ENCODE measurements around the gene PTPRT. TPM values are rescaled to one million over a fixed set of nuclear protein-coding genes. Genes with fewer than 3 reads are reported as not detected.

PTPRT gene
- polyA plus RNA-seq, 1 of the 3 experiments (the other 2 are of a cell fraction), result not detected

DNA sequence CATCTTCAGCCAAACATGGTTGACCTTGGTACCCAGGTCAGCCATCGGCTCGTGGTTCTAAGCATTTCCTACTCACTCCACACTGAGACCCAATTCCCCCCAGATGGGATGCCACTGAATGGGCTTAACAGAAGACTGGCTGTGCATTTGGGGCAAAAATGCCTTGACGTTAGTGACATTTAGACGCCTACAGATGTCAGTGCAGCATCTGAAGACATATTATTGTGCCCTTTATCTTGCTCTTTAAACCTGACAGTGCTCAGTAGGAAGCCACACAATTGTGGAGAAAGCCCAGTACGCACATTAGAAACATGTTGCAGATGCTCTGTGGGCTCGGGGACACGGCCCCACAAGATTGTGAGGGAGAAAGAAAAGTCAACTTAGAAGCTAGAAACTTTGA is 414.7 kb downstream of the PTPRT start:
- 20% methylated on average over 7 of the region's 7 CpGs for WGBS (ENCODE audit: low lambda C conversion rate)
- TF ChIP-seq, protein P1, sequence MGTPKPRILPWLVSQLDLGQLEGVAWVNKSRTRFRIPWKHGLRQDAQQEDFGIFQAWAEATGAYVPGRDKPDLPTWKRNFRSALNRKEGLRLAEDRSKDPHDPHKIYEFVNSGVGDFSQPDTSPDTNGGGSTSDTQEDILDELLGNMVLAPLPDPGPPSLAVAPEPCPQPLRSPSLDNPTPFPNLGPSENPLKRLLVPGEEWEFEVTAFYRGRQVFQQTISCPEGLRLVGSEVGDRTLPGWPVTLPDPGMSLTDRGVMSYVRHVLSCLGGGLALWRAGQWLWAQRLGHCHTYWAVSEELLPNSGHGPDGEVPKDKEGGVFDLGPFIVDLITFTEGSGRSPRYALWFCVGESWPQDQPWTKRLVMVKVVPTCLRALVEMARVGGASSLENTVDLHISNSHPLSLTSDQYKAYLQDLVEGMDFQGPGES (IDR thresholded peaks at IDR 0.05; ENCODE audit: low read depth, low read length), result no peak
- TF ChIP-seq GABPA (IDR thresholded peaks at IDR 0.05; ENCODE audit: low read depth), result no peak
- no peaks in the 10 kb centered on the region for H3K9me3 ChIP-seq
- H3K36me3 ChIP-seq (replicated peaks in 1 of 2; ENCODE audit: control insufficient read depth in 1 of 2, insufficient read depth in 2 of 2, low read length in 1 of 2), result no peaks in the 10 kb centered on the region
- no peaks in the 10 kb centered on the region for H3F3A ChIP-seq (replicated peaks; ENCODE audit: insufficient read depth)
- H4K20me1 ChIP-seq (ENCODE audit: insufficient read depth), result no peaks in the 10 kb centered on the region
- H3K9me2 ChIP-seq, result no peaks in the 10 kb centered on the region
- H3K27ac ChIP-seq (ENCODE audit: low read depth in 2 of 2, low read length in 1 of 2), result no peak overlapping the region
- ChIA-PET CTCF (no interaction called here), POLR2A (no interaction called here)
- H2AFZ ChIP-seq (ENCODE audit: low read depth), result no peak overlapping the region
- no peak overlapping the region for H3K4me3 ChIP-seq (ENCODE audit: low read depth in 2 of 2, low read length in 1 of 2)
- H3K79me2 ChIP-seq (ENCODE audit: insufficient read depth), result no peaks in the 10 kb centered on the region
- no peak overlapping the region for H3K9ac ChIP-seq
- DNase-seq, result no peak
- no peaks in the 10 kb centered on the region for H3K4me1 ChIP-seq (ENCODE audit: control insufficient read depth in 1 of 2, insufficient read depth in 2 of 2, low read depth in 1 of 2, low read length in 1 of 2)
- no peaks in the 10 kb centered on the region for H3K27me3 ChIP-seq (ENCODE audit: insufficient read depth)
- H3K4me2 ChIP-seq, result no peak overlapping the region

DNA sequence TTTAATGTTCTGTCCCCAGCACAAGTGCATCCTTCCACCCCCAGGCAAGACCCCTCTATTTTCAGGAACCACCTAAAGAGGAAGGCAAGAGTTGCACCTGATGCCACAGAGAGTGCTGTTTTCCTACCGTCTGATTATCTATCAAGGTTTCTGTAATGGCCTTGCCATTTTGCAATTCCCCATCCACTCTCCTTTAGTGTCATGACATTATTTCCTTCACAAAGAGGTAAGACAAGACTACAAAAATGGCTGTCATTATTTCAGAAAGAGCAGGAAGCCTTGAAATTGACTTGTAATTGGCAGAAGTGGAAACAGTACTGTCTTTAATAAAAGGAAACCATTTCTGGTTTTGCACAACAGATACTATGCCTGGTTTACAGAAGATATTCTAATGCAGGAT is 426.7 kb downstream of the PTPRT start:
- no peaks in the 10 kb centered on the region for H3K79me2 ChIP-seq (ENCODE audit: insufficient read depth)
- no peaks in the 10 kb centered on the region for H3K36me3 ChIP-seq (replicated peaks in 1 of 2; ENCODE audit: control insufficient read depth in 1 of 2, insufficient read depth in 2 of 2, low read length in 1 of 2)
- 80% methylated on average over 1 of the region's 1 CpG for WGBS (ENCODE audit: low lambda C conversion rate)
- no peak overlapping the region for H3K9ac ChIP-seq
- H3K9me3 ChIP-seq, result no peaks in the 10 kb centered on the region
- DNase-seq, result no peak
- CTCF ChIA-PET, result no interaction called here
- no peaks in the 10 kb centered on the region for H3F3A ChIP-seq (replicated peaks; ENCODE audit: insufficient read depth)
- H3K27ac ChIP-seq (ENCODE audit: low read depth in 2 of 2, low read length in 1 of 2), result no peak overlapping the region
- H4K20me1 ChIP-seq (ENCODE audit: insufficient read depth), result no peaks in the 10 kb centered on the region
- POLR2A ChIA-PET, result no interaction called here
- no peaks in the 10 kb centered on the region for H3K9me2 ChIP-seq
- no peaks in the 10 kb centered on the region for H3K4me1 ChIP-seq (ENCODE audit: control insufficient read depth in 1 of 2, insufficient read depth in 2 of 2, low read depth in 1 of 2, low read length in 1 of 2)
- H3K4me2 ChIP-seq, result no peak overlapping the region
- TF ChIP-seq, protein P2, sequence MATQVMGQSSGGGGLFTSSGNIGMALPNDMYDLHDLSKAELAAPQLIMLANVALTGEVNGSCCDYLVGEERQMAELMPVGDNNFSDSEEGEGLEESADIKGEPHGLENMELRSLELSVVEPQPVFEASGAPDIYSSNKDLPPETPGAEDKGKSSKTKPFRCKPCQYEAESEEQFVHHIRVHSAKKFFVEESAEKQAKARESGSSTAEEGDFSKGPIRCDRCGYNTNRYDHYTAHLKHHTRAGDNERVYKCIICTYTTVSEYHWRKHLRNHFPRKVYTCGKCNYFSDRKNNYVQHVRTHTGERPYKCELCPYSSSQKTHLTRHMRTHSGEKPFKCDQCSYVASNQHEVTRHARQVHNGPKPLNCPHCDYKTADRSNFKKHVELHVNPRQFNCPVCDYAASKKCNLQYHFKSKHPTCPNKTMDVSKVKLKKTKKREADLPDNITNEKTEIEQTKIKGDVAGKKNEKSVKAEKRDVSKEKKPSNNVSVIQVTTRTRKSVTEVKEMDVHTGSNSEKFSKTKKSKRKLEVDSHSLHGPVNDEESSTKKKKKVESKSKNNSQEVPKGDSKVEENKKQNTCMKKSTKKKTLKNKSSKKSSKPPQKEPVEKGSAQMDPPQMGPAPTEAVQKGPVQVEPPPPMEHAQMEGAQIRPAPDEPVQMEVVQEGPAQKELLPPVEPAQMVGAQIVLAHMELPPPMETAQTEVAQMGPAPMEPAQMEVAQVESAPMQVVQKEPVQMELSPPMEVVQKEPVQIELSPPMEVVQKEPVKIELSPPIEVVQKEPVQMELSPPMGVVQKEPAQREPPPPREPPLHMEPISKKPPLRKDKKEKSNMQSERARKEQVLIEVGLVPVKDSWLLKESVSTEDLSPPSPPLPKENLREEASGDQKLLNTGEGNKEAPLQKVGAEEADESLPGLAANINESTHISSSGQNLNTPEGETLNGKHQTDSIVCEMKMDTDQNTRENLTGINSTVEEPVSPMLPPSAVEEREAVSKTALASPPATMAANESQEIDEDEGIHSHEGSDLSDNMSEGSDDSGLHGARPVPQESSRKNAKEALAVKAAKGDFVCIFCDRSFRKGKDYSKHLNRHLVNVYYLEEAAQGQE (IDR thresholded peaks at IDR 0.05; ENCODE audit: low read depth, low read length), result no peak
- TF ChIP-seq RFX5 (IDR thresholded peaks at IDR 0.05; ENCODE audit: low read length) (no peak), NRF1 (IDR thresholded peaks at IDR 0.05; ENCODE audit: low read depth, low read length) (no peak), RAD21 (IDR thresholded peaks at IDR 0.05; ENCODE audit: low read length) (no peak), MXI1 (IDR thresholded peaks at IDR 0.05; ENCODE audit: low read depth, low read length) (no peak)
- TF ChIP-seq, protein P3, sequence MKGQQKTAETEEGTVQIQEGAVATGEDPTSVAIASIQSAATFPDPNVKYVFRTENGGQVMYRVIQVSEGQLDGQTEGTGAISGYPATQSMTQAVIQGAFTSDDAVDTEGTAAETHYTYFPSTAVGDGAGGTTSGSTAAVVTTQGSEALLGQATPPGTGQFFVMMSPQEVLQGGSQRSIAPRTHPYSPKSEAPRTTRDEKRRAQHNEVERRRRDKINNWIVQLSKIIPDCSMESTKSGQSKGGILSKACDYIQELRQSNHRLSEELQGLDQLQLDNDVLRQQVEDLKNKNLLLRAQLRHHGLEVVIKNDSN (IDR thresholded peaks at IDR 0.05; ENCODE audit: borderline replicate concordance, low read depth), result no peak
- H2AFZ ChIP-seq (ENCODE audit: low read depth), result no peak overlapping the region
- no peaks in the 10 kb centered on the region for H3K27me3 ChIP-seq (ENCODE audit: insufficient read depth)
- H3K4me3 ChIP-seq (ENCODE audit: low read depth in 2 of 2, low read length in 1 of 2), result no peak overlapping the region

Data from SK-N-SH (cell line).